ENCODE data around the gene SLC35B2.

SLC35B2 gene

GRCh38 chr6:44219815-44220784, 37.2 kb downstream of the SLC35B2 start:
- DNase-seq, result no peak

- DNase-seq, result peak; percentile 29
Measured at GRCh38 chr6:44219053-44219814, 38.1 kb downstream of the SLC35B2 start.

- no peak for DNase-seq
Measured at GRCh38 chr6:44217332-44218143, 39.8 kb downstream of the SLC35B2 start.

- DNase-seq, result no peak
Measured at GRCh38 chr6:44216677-44217331, 40.5 kb downstream of the SLC35B2 start, which contains the start of gene MYMX. Gene MYMX, plus strand, starts transcription at chr6:44216926. Its CDS starts 546 bp downstream, at chr6:44217472.

GRCh38 chr6:44214307-44214706, 43.0 kb downstream of the SLC35B2 start:
- DNase-seq, result no peak

GRCh38 chr6:44211284-44211683, 46.0 kb downstream of the SLC35B2 start:
- DNase-seq, result no peak

- DNase-seq, result no peak
Measured at GRCh38 chr6:44207966-44208365, 49.4 kb downstream of the SLC35B2 start.

All from fibroblast of upper back skin (primary cell).